HFFc6 (cell line): ENCODE measurements around the gene CELA3B. TPM values are rescaled to one million over a fixed set of nuclear protein-coding genes. Genes with fewer than 3 reads are reported as not detected.
"Not testable (repeated sequence)": the region's sequence is repeated elsewhere in the genome, so short reads cannot be mapped to it uniquely, and the experiment has no call there.

Source experiments
- DNase-seq: peaks from one replicate; pipeline ENCODE4 v3.0.0-alpha.2; 2018
- H3K27ac Mint-ChIP-seq: 2 replicates; pipeline ENCODE4 v1.8.0; 2020; ENCODE audit warnings: mild to moderate bottlenecking, mixed read lengths
- H3K27me3 Mint-ChIP-seq: 2 replicates; pipeline ENCODE4 v1.8.0; 2021; ENCODE audit warnings: mild to moderate bottlenecking, moderate library complexity, mixed read lengths; ENCODE audit not compliant: insufficient read depth
- H3K36me3 Mint-ChIP-seq: 2 replicates; pipeline ENCODE4 v1.8.0; 2021; ENCODE audit warnings: low read depth, mixed read lengths
- H3K4me1 Mint-ChIP-seq: 2 replicates; pipeline ENCODE4 v1.8.0; 2020; ENCODE audit warnings: low read depth, mixed read lengths
- H3K4me3 Mint-ChIP-seq: 2 replicates; pipeline ENCODE4 v1.8.0; 2020; ENCODE audit warnings: mild to moderate bottlenecking, moderate library complexity, mixed read lengths
- H3K9me3 Mint-ChIP-seq: 2 replicates; pipeline ENCODE4 v1.8.0; 2020; ENCODE audit warnings: mild to moderate bottlenecking, mixed read lengths
- total RNA-seq, 6 experiments: library from RNA; stranded (reverse); fragmentation: NEBNext Ultra II Directional; extraction: Animal tissue kit (Norgen Biotek cat#: 25700); gene quantifications; 2 replicates in 1 of 6; 3 replicates in 5 of 6; pipeline ENCODE4 v1.2.3, GENCODE V29; 2021
- TF ChIP-seq, protein P1 (sequence below): fragments of 200-600 bp; sonication (generic); IDR thresholded peaks from 2 replicates; pipeline ENCODE4 v1.5.0; 2021; ENCODE audit warnings: antibody characterized with exemption, mild to moderate bottlenecking

The CELA3B gene
- total RNA-seq, 6 experiments from 2014 or later = not detected

DNA sequence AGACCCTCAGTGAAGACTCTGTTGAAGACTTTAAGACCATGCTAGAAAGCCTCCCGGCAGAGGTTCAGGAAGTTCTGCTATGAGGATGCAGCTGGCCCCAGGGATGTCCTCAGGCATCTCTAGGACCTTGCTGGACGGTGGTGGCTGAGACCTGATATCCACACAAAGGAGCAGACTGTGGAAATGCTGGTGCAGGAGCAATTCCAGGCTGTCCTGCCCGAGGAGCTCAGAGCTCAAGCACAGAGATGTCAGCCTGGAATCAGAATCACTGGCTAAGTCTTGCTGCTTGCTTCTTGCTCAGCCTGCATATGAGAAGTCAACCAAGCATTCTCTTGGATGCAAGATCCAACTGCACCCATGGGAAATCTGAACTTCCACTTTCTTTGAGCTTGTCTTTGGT lies 53.7 kb downstream of the CELA3B start:
- no peaks in the 10 kb centered on the region for H3K9me3 Mint-ChIP-seq
- no peaks in the 10 kb centered on the region for H3K36me3 Mint-ChIP-seq
- H3K27ac Mint-ChIP-seq = no peak overlapping the region
- TF ChIP-seq, protein P1, sequence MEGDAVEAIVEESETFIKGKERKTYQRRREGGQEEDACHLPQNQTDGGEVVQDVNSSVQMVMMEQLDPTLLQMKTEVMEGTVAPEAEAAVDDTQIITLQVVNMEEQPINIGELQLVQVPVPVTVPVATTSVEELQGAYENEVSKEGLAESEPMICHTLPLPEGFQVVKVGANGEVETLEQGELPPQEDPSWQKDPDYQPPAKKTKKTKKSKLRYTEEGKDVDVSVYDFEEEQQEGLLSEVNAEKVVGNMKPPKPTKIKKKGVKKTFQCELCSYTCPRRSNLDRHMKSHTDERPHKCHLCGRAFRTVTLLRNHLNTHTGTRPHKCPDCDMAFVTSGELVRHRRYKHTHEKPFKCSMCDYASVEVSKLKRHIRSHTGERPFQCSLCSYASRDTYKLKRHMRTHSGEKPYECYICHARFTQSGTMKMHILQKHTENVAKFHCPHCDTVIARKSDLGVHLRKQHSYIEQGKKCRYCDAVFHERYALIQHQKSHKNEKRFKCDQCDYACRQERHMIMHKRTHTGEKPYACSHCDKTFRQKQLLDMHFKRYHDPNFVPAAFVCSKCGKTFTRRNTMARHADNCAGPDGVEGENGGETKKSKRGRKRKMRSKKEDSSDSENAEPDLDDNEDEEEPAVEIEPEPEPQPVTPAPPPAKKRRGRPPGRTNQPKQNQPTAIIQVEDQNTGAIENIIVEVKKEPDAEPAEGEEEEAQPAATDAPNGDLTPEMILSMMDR = no peak
- no peak overlapping the region for H3K4me3 Mint-ChIP-seq
- peaks cover 11% of the 10 kb centered on the region for H3K4me1 Mint-ChIP-seq
- no peak for DNase-seq
- H3K27me3 Mint-ChIP-seq = no peaks in the 10 kb centered on the region

DNA sequence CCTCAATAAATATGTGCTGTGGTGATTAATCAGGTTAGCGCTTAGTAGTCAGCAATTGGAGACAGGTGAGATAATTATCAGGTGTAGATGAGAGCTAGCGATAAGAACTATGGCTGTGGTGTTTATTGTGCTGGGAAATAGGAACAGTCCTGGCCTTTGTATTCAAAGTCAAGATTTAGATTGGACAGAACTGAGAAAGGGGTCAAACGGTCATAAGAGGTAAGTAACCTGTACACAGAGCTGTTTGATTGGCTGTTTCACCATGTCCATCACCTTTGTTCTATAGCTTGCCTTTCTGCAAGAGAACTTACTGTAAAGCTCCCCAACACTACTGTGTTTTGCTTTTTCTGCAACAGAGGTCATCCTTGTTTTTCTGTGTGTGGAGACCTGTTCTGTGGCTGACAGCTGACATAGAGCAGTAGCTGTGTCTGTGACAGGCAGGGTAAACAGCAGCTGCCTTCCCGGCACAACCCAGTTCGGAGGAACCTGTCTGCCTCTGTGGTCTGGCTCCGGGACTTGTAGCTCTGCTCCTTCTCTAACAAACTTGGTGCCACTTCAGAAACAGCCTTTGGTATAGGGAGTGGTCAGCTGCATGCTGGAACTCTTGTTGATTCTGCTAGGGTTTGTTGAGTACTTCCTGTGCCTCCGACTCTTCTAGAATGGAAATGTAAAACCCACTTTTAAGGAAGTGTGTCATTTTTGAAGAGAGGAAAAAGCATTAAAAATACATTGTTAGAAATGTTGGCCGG lies 54.6 kb downstream of the CELA3B start:
- TF ChIP-seq, protein P1 = no peak
- DNase-seq = no peak
- H3K27me3 Mint-ChIP-seq = no peaks in the 10 kb centered on the region
- no peak overlapping the region for H3K4me3 Mint-ChIP-seq
- no peaks in the 10 kb centered on the region for H3K9me3 Mint-ChIP-seq
- H3K36me3 Mint-ChIP-seq = no peaks in the 10 kb centered on the region
- H3K27ac Mint-ChIP-seq = no peak overlapping the region
- peaks cover 4% of the 10 kb centered on the region for H3K4me1 Mint-ChIP-seq

DNA sequence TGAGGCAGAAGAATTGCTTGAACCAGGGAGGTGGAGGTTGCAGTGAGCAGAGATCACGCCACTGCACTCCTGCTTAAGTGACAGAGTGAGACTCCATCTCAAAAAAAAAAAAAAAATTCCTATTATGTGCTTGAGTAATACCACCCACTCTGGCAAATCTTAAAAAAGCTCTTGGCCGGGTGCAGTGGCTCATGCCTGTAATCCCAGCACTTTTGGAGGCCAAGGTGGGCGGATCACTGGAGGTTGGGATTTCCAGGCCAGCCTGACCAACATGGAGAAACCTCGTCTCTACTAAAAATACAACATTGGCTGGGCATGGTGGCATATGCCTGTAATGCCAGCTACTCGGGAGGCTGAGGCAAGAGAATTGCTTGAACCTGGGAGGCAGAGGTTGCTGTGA lies 58.0 kb downstream of the CELA3B start:
- not testable (repeated sequence) for DNase-seq, H3K36me3 Mint-ChIP-seq, H3K4me3 Mint-ChIP-seq, H3K9me3 Mint-ChIP-seq, H3K27ac Mint-ChIP-seq, H3K4me1 Mint-ChIP-seq, H3K27me3 Mint-ChIP-seq

DNA sequence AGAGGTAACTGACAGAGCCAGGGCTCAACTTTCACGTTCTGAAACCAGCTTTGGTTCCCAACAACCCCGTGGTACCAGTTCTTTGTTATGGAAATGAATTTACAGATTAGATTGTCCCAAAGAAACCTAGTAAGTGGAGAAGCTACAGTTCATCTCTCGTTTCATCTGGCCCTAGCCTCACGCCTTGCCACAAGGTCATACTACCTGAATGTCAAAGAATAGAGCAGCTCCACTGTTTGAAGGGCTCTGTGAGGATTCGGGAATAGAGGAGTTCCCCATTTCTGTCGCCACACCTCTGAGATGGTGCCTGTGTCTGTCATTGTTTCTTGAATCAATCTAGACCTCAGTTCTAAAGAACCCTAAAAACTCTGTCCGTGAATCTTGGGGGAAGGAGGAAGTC lies 60.7 kb downstream of the CELA3B start:
- TF ChIP-seq, protein P1 = no peak
- H3K4me3 Mint-ChIP-seq = no peak overlapping the region
- no peaks in the 10 kb centered on the region for H3K9me3 Mint-ChIP-seq
- H3K36me3 Mint-ChIP-seq = no peaks in the 10 kb centered on the region
- no peak overlapping the region for H3K27ac Mint-ChIP-seq
- no peak for DNase-seq
- no peaks in the 10 kb centered on the region for H3K27me3 Mint-ChIP-seq
- peaks cover 8% of the 10 kb centered on the region for H3K4me1 Mint-ChIP-seq

DNA sequence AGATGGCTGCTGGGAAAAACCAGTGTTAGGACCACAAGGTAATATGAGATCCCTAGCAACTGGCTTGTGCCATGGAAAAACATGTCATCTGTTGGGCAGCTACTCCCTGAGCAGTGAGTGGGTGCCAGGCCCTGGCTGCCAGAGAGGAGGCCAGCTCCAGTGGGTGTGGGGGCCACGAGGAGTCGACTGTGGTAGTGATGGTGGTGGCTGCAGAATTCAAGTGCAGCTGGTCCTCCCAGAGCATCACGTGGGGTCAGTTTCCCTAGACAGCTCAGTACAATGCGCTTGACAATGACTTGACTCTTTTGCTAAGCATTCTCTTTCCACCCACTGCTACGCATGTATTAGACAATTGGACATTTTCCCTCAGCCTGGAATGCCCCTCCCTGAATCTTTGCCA lies 61.2 kb downstream of the CELA3B start:
- DNase-seq = no peak
- no peaks in the 10 kb centered on the region for H3K36me3 Mint-ChIP-seq
- H3K4me3 Mint-ChIP-seq = no peak overlapping the region
- TF ChIP-seq, protein P1 = no peak
- no peaks in the 10 kb centered on the region for H3K27me3 Mint-ChIP-seq
- no peak overlapping the region for H3K27ac Mint-ChIP-seq
- H3K9me3 Mint-ChIP-seq = no peaks in the 10 kb centered on the region
- H3K4me1 Mint-ChIP-seq = peaks cover 9% of the 10 kb centered on the region

Other genes starting within 250 kb of the CELA3B start
- gene USP48, start 193.9 kb upstream of the CELA3B start, total RNA-seq = 10 to 100 TPM; 45.0 to 54.2 (median 51.1) TPM
- gene LDLRAD2, start 164.8 kb upstream of the CELA3B start, total RNA-seq = under 1 TPM in 1 of 6 experiments, not detected in 5; 0.14 TPM
- gene HSPG2, start 39.7 kb upstream of the CELA3B start, total RNA-seq = 100 to 1,000 TPM; 275 to 430 (median 297) TPM
- not detected for gene CELA3A, start 24.6 kb downstream of the CELA3B start, total RNA-seq
- 100 to 1,000 TPM; 273 to 298 (median 280) TPM for gene CDC42, start 75.7 kb downstream of the CELA3B start, total RNA-seq
- gene WNT4, start 166.1 kb downstream of the CELA3B start, total RNA-seq = not detected